GM12878 (cell line): ENCODE results near the gene NDUFB2. TPM values are rescaled to one million over a fixed set of nuclear protein-coding genes. Genes with fewer than 3 reads are reported as not detected.

Experiments used
- CBX3 ChIP-seq: fragments of 200-600 bp; sonication (generic); IDR thresholded peaks from 2 replicates; pipeline ENCODE4 v1.6.1; 2016; ENCODE audit warnings: low read depth, borderline replicate concordance
- CREM ChIP-seq: IDR thresholded peaks from 2 replicates; pipeline ENCODE4 v1.6.1; 2014; ENCODE audit warnings: antibody characterized with exemption, low read depth
- IKZF2 ChIP-seq, 2 experiments: fragments of 450-650 bp; IDR thresholded peaks; 2 replicates each; pipeline ENCODE4 v1.6.1; 2017; ENCODE audit warnings: mild to moderate bottlenecking in 2 of 2, moderate library complexity in 2 of 2
- RB1 ChIP-seq: fragments of 450-650 bp; formaldehyde crosslinking; IDR thresholded peaks from 2 replicates; pipeline ENCODE4 v1.6.1; 2017; ENCODE audit warnings: mild to moderate bottlenecking, borderline replicate concordance
- RELA ChIP-seq: fragments of 450-650 bp; IDR thresholded peaks from 2 replicates; pipeline ENCODE4 v1.8.0; 2014; ENCODE audit warnings: borderline replicate concordance; ENCODE audit not compliant: partially characterized antibody
- SPI1 ChIP-seq: IDR thresholded peaks from 2 replicates; pipeline ENCODE4 v1.6.1; 2011; ENCODE audit warnings: low read depth, mild to moderate bottlenecking, low read length, moderate library complexity, borderline replicate concordance; ENCODE audit not compliant: insufficient read depth
- SRF ChIP-seq, 2 experiments: IDR thresholded peaks; 2 replicates each; pipeline ENCODE4 v1.6.1; 2011; ENCODE audit warnings: low read depth in 2 of 2, low read length in 2 of 2, mild to moderate bottlenecking in 1 of 2, moderate library complexity in 1 of 2
- ZNF207 ChIP-seq: fragments of 450-650 bp; IDR thresholded peaks from 2 replicates; pipeline ENCODE4 v1.6.1; 2014; ENCODE audit warnings: antibody characterized with exemption, mild to moderate bottlenecking, borderline replicate concordance
- polyA plus RNA-seq, 11 experiments: library from polyadenylated mRNA; depleted of rRNA in 4 of 11; unstranded in 6 of 11; stranded (reverse) in 5 of 11; fragments of >200 nt; fragmentation: Nextera tagmentation in 4 of 11; fragmentation: Illumina TruSeq in 1 of 11; extraction: Ambion mirVana in 4 of 11; extraction: Trizol in 1 of 11; gene quantifications; 1 replicate in 1 of 11; 2 replicates in 10 of 11; pipeline versions ENCODE4 v1.2.1 to v1.2.3, GENCODE V29; 2011 to 2016; ENCODE audit warnings: inconsistent platforms in 2 of 11, missing spikeins in 2 of 11, low read depth in 1 of 11
- total RNA-seq, 4 experiments: library from RNA; depleted of rRNA in 3 of 4; stranded (reverse); fragments of >200 nt in 3 of 4; fragmentation: Illumina TruSeq in 1 of 4; extraction: Trizol in 1 of 4; gene quantifications; 2 replicates each; pipeline versions ENCODE4 v1.2.1 to v1.2.3, GENCODE V29; 2013 to 2021
- TF ChIP-seq, protein P1 (sequence below): IDR thresholded peaks from 2 replicates; pipeline ENCODE4 v1.6.1; 2012; ENCODE audit warnings: low read depth, low read length, improper control_type of control experiment
- TF ChIP-seq, protein P2 (sequence below): fragments of 150-350 bp; IDR thresholded peaks from 2 replicates; pipeline ENCODE4 v1.6.1; 2014; ENCODE audit warnings: mild to moderate bottlenecking, low read depth, low read length
- TF ChIP-seq, protein P3 (sequence below): IDR thresholded peaks from 2 replicates; pipeline ENCODE4 v1.6.1; 2012; ENCODE audit warnings: improper control_type of control experiment, low read depth, low read length; ENCODE audit not compliant: insufficient replicate concordance
- TF ChIP-seq, protein P4 (sequence below): IDR thresholded peaks from 2 replicates; pipeline ENCODE4 v1.6.1; 2012; ENCODE audit warnings: low read depth, low read length, improper control_type of control experiment
- TF ChIP-seq, protein P5 (sequence below): fragments of 450-650 bp; IDR thresholded peaks from 2 replicates; pipeline ENCODE4 v1.6.1; 2017; ENCODE audit warnings: low read depth, mild to moderate bottlenecking, moderate library complexity

The NDUFB2 gene
- total and polyA plus RNA-seq, 10 of the 15 experiments (the other 5 are each of a cell fraction or from before 2014, with no cell fraction given) = 109 to 1,236 (median 323) TPM

DNA sequence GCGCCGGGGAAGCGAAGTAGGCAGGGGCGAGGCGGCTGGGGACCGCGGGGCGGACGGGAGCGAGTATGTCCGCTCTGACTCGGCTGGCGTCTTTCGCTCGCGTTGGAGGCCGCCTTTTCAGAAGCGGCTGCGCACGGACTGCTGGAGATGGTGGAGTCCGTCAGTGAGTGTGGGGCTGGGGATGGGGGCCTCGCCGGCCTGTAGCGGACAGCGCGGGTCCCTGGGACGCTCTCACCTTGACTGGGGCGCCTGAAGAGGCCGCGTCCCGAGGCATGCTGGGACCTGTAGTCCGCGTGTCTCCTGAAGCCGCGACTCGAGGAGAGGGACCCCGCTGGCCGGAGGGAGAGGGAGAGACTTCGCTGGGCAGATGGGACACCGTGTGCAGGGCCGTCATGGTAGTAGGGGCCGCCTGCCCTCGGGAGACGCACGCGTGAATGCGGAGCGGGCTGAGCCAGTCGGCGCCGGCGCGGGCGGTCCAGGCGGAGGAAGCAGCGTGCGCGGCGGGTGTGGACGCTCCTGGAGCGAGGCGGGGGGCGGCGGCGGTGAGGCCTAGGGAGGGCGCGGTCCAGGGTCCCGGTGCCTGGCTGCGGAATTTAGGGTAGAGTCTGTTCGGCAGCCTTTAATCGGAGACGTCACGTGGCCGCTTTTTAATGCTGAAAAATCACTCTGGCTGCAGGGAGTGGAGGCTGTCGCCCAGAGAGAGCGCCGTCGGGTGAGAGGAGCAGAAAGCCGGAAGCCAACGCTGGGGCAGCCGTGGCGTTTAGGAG is at the start of gene NDUFB2 (continued):
- TF ChIP-seq, protein P1, sequence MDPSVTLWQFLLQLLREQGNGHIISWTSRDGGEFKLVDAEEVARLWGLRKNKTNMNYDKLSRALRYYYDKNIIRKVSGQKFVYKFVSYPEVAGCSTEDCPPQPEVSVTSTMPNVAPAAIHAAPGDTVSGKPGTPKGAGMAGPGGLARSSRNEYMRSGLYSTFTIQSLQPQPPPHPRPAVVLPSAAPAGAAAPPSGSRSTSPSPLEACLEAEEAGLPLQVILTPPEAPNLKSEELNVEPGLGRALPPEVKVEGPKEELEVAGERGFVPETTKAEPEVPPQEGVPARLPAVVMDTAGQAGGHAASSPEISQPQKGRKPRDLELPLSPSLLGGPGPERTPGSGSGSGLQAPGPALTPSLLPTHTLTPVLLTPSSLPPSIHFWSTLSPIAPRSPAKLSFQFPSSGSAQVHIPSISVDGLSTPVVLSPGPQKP = no peak
- TF ChIP-seq RB1 (no peak), RELA (no peak), CBX3 (no peak), CREM (peak; percentile 8; the same call in 1 of the 2 replicates), IKZF2 (IDR thresholded peaks at IDR 0.05) (peak in 1 of 2 experiments; percentile 3; a peak in 1 of 4 replicates), ZNF207 (peak; percentile 67; the same call in 1 of the 2 replicates), SRF (IDR thresholded peaks at IDR 0.05; ENCODE audit: low read depth in 2 of 2, low read length in 2 of 2) (no peak), SPI1 (no peak)
- TF ChIP-seq, protein P2, sequence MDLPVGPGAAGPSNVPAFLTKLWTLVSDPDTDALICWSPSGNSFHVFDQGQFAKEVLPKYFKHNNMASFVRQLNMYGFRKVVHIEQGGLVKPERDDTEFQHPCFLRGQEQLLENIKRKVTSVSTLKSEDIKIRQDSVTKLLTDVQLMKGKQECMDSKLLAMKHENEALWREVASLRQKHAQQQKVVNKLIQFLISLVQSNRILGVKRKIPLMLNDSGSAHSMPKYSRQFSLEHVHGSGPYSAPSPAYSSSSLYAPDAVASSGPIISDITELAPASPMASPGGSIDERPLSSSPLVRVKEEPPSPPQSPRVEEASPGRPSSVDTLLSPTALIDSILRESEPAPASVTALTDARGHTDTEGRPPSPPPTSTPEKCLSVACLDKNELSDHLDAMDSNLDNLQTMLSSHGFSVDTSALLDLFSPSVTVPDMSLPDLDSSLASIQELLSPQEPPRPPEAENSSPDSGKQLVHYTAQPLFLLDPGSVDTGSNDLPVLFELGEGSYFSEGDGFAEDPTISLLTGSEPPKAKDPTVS = no peak
- TF ChIP-seq, protein P3, sequence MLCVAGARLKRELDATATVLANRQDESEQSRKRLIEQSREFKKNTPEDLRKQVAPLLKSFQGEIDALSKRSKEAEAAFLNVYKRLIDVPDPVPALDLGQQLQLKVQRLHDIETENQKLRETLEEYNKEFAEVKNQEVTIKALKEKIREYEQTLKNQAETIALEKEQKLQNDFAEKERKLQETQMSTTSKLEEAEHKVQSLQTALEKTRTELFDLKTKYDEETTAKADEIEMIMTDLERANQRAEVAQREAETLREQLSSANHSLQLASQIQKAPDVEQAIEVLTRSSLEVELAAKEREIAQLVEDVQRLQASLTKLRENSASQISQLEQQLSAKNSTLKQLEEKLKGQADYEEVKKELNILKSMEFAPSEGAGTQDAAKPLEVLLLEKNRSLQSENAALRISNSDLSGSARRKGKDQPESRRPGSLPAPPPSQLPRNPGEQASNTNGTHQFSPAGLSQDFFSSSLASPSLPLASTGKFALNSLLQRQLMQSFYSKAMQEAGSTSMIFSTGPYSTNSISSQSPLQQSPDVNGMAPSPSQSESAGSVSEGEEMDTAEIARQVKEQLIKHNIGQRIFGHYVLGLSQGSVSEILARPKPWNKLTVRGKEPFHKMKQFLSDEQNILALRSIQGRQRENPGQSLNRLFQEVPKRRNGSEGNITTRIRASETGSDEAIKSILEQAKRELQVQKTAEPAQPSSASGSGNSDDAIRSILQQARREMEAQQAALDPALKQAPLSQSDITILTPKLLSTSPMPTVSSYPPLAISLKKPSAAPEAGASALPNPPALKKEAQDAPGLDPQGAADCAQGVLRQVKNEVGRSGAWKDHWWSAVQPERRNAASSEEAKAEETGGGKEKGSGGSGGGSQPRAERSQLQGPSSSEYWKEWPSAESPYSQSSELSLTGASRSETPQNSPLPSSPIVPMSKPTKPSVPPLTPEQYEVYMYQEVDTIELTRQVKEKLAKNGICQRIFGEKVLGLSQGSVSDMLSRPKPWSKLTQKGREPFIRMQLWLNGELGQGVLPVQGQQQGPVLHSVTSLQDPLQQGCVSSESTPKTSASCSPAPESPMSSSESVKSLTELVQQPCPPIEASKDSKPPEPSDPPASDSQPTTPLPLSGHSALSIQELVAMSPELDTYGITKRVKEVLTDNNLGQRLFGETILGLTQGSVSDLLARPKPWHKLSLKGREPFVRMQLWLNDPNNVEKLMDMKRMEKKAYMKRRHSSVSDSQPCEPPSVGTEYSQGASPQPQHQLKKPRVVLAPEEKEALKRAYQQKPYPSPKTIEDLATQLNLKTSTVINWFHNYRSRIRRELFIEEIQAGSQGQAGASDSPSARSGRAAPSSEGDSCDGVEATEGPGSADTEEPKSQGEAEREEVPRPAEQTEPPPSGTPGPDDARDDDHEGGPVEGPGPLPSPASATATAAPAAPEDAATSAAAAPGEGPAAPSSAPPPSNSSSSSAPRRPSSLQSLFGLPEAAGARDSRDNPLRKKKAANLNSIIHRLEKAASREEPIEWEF = no peak
- TF ChIP-seq, protein P4, sequence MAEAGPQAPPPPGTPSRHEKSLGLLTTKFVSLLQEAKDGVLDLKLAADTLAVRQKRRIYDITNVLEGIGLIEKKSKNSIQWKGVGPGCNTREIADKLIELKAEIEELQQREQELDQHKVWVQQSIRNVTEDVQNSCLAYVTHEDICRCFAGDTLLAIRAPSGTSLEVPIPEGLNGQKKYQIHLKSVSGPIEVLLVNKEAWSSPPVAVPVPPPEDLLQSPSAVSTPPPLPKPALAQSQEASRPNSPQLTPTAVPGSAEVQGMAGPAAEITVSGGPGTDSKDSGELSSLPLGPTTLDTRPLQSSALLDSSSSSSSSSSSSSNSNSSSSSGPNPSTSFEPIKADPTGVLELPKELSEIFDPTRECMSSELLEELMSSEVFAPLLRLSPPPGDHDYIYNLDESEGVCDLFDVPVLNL = no peak
- TF ChIP-seq, protein P5, sequence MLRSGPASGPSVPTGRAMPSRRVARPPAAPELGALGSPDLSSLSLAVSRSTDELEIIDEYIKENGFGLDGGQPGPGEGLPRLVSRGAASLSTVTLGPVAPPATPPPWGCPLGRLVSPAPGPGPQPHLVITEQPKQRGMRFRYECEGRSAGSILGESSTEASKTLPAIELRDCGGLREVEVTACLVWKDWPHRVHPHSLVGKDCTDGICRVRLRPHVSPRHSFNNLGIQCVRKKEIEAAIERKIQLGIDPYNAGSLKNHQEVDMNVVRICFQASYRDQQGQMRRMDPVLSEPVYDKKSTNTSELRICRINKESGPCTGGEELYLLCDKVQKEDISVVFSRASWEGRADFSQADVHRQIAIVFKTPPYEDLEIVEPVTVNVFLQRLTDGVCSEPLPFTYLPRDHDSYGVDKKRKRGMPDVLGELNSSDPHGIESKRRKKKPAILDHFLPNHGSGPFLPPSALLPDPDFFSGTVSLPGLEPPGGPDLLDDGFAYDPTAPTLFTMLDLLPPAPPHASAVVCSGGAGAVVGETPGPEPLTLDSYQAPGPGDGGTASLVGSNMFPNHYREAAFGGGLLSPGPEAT = peak; percentile 61; the same call in 1 of the 2 replicates
